Right lobe of liver (tissue), 4 donors: Measurements from ENCODE around the gene NUFIP2.

Experiments
- POLR2A ChIP-seq: fragments of 450-650 bp; IDR thresholded peaks from one replicate; pipeline ENCODE4 v1.6.1; 2017; ENCODE audit warnings: antibody characterized with exemption, mild to moderate bottlenecking
- TF ChIP-seq, protein P1 (sequence below), 4 donors: fragments of 200-600 bp in 3 of 4; fragments of 450-650 bp in 1 of 4; IDR thresholded peaks; one replicate each; pipeline versions ENCODE4 v1.5.1 to v1.8.0; 2016 to 2022; ENCODE audit warnings: antibody characterized with exemption in 4 of 4, mild to moderate bottlenecking in 2 of 4
- donor health status: DM: no; HTN: no; CAD: no.
- donor health status: DM: no; HTN: no; CAD: no.
- donor health status: DM: no; HTN: yes; CAD: no.

DNA sequence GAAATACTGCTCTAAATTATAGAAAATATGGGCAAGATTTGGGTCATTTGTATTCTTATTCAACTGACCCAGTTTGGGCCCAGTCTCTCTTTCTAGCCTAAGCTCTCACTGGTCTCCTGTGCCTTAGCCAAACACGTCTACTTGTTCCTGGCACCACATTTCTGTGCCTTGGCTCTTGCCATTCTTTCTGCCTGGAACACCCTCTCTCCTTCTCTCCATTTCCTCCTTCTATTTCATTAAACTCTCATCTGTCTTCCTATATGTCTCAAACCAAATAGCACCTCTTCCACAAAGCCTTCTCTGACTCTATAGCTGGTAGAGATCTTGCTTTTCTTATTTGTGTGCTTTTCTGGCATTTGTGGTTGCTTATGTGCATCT is 37.7 kb upstream of the NUFIP2 start:
- TF ChIP-seq, protein P1, sequence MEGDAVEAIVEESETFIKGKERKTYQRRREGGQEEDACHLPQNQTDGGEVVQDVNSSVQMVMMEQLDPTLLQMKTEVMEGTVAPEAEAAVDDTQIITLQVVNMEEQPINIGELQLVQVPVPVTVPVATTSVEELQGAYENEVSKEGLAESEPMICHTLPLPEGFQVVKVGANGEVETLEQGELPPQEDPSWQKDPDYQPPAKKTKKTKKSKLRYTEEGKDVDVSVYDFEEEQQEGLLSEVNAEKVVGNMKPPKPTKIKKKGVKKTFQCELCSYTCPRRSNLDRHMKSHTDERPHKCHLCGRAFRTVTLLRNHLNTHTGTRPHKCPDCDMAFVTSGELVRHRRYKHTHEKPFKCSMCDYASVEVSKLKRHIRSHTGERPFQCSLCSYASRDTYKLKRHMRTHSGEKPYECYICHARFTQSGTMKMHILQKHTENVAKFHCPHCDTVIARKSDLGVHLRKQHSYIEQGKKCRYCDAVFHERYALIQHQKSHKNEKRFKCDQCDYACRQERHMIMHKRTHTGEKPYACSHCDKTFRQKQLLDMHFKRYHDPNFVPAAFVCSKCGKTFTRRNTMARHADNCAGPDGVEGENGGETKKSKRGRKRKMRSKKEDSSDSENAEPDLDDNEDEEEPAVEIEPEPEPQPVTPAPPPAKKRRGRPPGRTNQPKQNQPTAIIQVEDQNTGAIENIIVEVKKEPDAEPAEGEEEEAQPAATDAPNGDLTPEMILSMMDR (IDR thresholded peaks at IDR 0.05) = no peak
- TF ChIP-seq POLR2A = no peak
